GM18870 (cell line): Measurements from ENCODE around the gene SMPD3.

Experiments
- ATAC-seq: cut with Tn5 transposase; IDR thresholded peaks from one replicate; pipeline ENCODE4 v1.9.1; 2021; ENCODE audit warnings: moderate library complexity; ENCODE audit not compliant: unreplicated experiment

The SMPD3 gene

GRCh38 chr16:68406458-68407152 is 41.7 kb downstream of the SMPD3 start:
- no peak for ATAC-seq

GRCh38 chr16:68404736-68405345 is 43.5 kb downstream of the SMPD3 start:
- ATAC-seq, result no peak

GRCh38 chr16:68403704-68404103 is 44.6 kb downstream of the SMPD3 start:
- no peak for ATAC-seq

GRCh38 chr16:68403177-68403576 is 45.1 kb downstream of the SMPD3 start:
- no peak for ATAC-seq

GRCh38 chr16:68402748-68403040 is 45.6 kb downstream of the SMPD3 start:
- no peak for ATAC-seq

- ATAC-seq, result no peak
Observed at GRCh38 chr16:68401871-68402747, 46.2 kb downstream of the SMPD3 start.

GRCh38 chr16:68400924-68401460 is 47.3 kb downstream of the SMPD3 start:
- no peak for ATAC-seq

GRCh38 chr16:68400083-68400923 is 48.0 kb downstream of the SMPD3 start:
- no peak for ATAC-seq

GRCh38 chr16:68399456-68399855 is 48.9 kb downstream of the SMPD3 start:
- ATAC-seq, result no peak

- no peak for ATAC-seq
Observed at GRCh38 chr16:68397710-68398201, 50.6 kb downstream of the SMPD3 start.

- ATAC-seq, result no peak
Observed at GRCh38 chr16:68396481-68396880, 51.8 kb downstream of the SMPD3 start.

- ATAC-seq, result no peak
Observed at GRCh38 chr16:68395815-68396214, 52.5 kb downstream of the SMPD3 start.

- ATAC-seq, result no peak
Observed at GRCh38 chr16:68395167-68395786, 53.0 kb downstream of the SMPD3 start.

- no peak for ATAC-seq
Observed at GRCh38 chr16:68393333-68393732, 55.0 kb downstream of the SMPD3 start.

GRCh38 chr16:68389750-68390371 is 58.4 kb downstream of the SMPD3 start:
- ATAC-seq, result no peak

- ATAC-seq, result no peak
Observed at GRCh38 chr16:68389006-68389405, 59.3 kb downstream of the SMPD3 start.

- ATAC-seq, result no peak
Observed at GRCh38 chr16:68388124-68388523, 60.2 kb downstream of the SMPD3 start.

- no peak for ATAC-seq
Observed at GRCh38 chr16:68387301-68387700, 61.0 kb downstream of the SMPD3 start.

- ATAC-seq, result no peak
Observed at GRCh38 chr16:68386628-68387027, 61.7 kb downstream of the SMPD3 start.

- ATAC-seq, result no peak
Observed at GRCh38 chr16:68385371-68385770, 62.9 kb downstream of the SMPD3 start.
